Uterus (tissue), 2 donors: Measurements from ENCODE around the gene BLTP3A.

Experiments used
- CTCF ChIP-seq, 4 experiments: fragments of 200-600 bp in 2 of 4; fragments of 450-650 bp in 2 of 4; sonication (generic) in 2 of 4; IDR thresholded peaks; one replicate each; pipeline ENCODE4 v1.5.1; 2016 to 2019; ENCODE audit warnings: antibody characterized with exemption in 4 of 4, mild to moderate bottlenecking in 2 of 4, moderate library complexity in 1 of 4
- POLR2A ChIP-seq, 2 donors: fragments of 450-650 bp; IDR thresholded peaks; one replicate each; pipeline ENCODE4 v1.6.1; 2016; ENCODE audit warnings: antibody characterized with exemption in 2 of 2, mild to moderate bottlenecking in 1 of 2, moderate library complexity in 1 of 2

GRCh38 chr6:34836451-34836850 is 44.6 kb downstream of the BLTP3A start:
- no peak for TF ChIP-seq CTCF (IDR thresholded peaks at IDR 0.05)
- TF ChIP-seq POLR2A (IDR thresholded peaks at IDR 0.05), result no peak
